ENCODE data around the gene CTAGE8.
"Not testable (repeated sequence)": the region's sequence is repeated elsewhere in the genome, so short reads cannot be mapped to it uniquely, and the experiment has no call there.

CTAGE8 gene

DNA sequence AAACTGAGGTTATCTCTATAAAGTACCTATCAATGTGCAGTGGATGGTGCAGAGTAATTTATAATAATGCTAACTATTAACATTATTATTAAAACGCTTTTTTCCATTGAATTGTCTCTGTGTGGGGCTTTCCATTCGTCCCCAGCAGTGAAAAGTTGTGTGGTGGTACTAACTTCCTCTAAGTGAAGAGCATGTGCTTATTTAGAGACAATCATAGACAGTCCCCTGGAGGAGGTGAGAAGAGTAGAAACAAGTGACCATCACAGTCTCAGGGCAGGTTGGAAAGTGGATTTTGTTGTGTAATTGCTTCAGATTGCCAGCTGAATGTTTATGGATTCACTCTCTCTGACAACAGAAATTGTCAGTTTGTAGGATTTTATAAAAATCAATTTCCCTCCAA is 38.1 kb downstream of the CTAGE8 start:
- H3K27ac ChIP-seq (ENCODE audit: insufficient read depth, low read length, poor library complexity, severe bottlenecking): not testable (repeated sequence)

DNA sequence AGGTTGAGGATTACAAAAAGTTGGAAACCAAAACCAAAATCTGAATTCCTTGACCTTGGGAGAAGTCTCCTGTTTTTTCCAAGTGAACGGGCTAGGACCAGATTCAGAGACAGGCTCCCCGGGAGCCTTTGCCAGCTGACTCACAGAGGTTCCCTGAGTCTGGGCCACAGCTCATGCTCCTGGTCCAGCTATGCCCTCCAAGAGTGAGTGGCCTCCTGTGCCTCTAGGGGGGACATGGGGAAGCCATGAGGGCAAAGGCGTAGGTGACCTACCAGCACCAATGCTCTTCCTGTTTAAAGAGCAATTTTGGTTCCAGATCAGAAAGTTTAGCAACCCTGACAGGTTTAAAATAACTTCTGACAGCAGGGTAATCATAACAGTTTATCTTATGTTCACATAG is 40.3 kb downstream of the CTAGE8 start:
- H3K9me3 ChIP-seq (ENCODE audit: control insufficient read depth, low read length); H3K4me1 ChIP-seq (ENCODE audit: control insufficient read depth, insufficient read depth, low read length, poor library complexity, severe bottlenecking); H3K27ac ChIP-seq (ENCODE audit: insufficient read depth, low read length, poor library complexity, severe bottlenecking); H3K4me3 ChIP-seq (ENCODE audit: insufficient read depth, low read depth, low read length, poor library complexity, severe bottlenecking); DNase-seq; H3K36me3 ChIP-seq (ENCODE audit: control insufficient read depth, insufficient read depth, low read length); H3K27me3 ChIP-seq (replicated peaks; ENCODE audit: control insufficient read depth, insufficient read depth, low read length, poor library complexity, severe bottlenecking): not testable (repeated sequence)

More for the DNA sequence above, 38.1 kb downstream of the CTAGE8 start:
- H3K4me1 ChIP-seq (ENCODE audit: control insufficient read depth, insufficient read depth, low read length, poor library complexity, severe bottlenecking); H3K36me3 ChIP-seq (ENCODE audit: control insufficient read depth, insufficient read depth, low read length); DNase-seq; H3K4me3 ChIP-seq (ENCODE audit: insufficient read depth, low read depth, low read length, poor library complexity, severe bottlenecking); H3K9me3 ChIP-seq (ENCODE audit: control insufficient read depth, low read length); H3K27me3 ChIP-seq (replicated peaks; ENCODE audit: control insufficient read depth, insufficient read depth, low read length, poor library complexity, severe bottlenecking): not testable (repeated sequence)

DNA sequence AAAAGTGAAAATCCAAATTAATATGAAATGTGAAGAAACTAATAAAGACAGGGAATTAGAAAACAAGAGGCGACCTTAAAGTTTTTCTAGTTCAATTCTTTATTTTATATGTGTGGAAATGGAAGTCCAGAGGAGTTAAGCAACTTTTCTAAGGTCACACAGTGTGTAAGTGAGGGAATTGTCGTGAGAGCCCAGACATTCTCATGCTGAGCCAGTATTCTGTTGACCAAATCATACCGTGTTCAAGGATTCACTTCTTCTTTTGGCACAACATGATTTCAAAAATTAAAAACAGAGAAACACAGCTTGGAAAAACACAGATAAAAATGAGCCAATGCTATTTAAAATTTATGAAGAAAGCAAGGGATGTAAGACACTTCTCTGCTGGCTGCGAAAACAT is 42.2 kb downstream of the CTAGE8 start:
- not testable (repeated sequence) for H3K36me3 ChIP-seq (ENCODE audit: control insufficient read depth, insufficient read depth, low read length)

DNA sequence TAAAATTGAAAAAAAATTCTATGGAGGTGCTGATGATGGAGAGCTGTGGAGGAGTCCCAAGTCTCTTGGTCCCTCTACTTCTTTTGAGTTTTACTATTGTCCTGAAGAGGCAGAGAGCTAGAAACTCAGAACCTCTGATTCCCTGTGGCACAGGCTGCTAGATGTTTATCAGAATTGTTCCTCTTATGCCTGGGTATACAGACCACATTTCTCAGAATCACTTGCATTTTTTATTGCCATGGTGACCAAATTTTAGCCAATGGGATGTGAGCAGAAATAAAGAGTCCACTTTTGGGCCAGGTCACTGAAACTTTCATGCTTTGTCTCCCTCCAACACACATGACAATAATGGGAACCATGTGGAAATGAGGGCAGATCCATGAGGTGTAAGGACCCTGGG is 45.4 kb downstream of the CTAGE8 start:
- H3K4me1 ChIP-seq (ENCODE audit: control insufficient read depth, insufficient read depth, low read length, poor library complexity, severe bottlenecking); H3K27me3 ChIP-seq (replicated peaks; ENCODE audit: control insufficient read depth, insufficient read depth, low read length, poor library complexity, severe bottlenecking); H3K36me3 ChIP-seq (ENCODE audit: control insufficient read depth, insufficient read depth, low read length); H3K9me3 ChIP-seq (ENCODE audit: control insufficient read depth, low read length); H3K27ac ChIP-seq (ENCODE audit: insufficient read depth, low read length, poor library complexity, severe bottlenecking); DNase-seq; H3K4me3 ChIP-seq (ENCODE audit: insufficient read depth, low read depth, low read length, poor library complexity, severe bottlenecking): not testable (repeated sequence)

More for the DNA sequence above, 42.2 kb downstream of the CTAGE8 start:
- H3K27me3 ChIP-seq (replicated peaks; ENCODE audit: control insufficient read depth, insufficient read depth, low read length, poor library complexity, severe bottlenecking); H3K4me1 ChIP-seq (ENCODE audit: control insufficient read depth, insufficient read depth, low read length, poor library complexity, severe bottlenecking); H3K9me3 ChIP-seq (ENCODE audit: control insufficient read depth, low read length); H3K27ac ChIP-seq (ENCODE audit: insufficient read depth, low read length, poor library complexity, severe bottlenecking); DNase-seq; H3K4me3 ChIP-seq (ENCODE audit: insufficient read depth, low read depth, low read length, poor library complexity, severe bottlenecking): not testable (repeated sequence)

DNA sequence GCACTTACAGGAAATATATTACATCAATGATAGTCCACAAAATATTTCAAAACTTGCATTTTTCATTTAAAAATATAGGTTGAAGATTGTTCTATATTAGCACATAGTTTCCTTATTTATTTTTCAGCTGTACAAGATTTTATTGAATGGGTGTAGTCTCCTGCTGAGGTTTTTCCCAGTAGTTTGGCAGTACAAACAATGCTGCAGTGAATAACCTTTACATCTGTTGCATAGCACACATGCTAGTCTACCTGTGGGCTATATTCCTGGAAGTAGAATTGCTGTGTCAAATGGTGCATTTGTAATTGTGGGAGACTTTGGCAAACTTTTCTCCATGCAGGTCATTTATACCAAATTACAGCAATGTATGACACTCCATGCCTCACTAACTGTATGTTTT is 48.6 kb downstream of the CTAGE8 start:
- not testable (repeated sequence) for DNase-seq; H3K36me3 ChIP-seq (ENCODE audit: control insufficient read depth, insufficient read depth, low read length); H3K27ac ChIP-seq (ENCODE audit: insufficient read depth, low read length, poor library complexity, severe bottlenecking); H3K9me3 ChIP-seq (ENCODE audit: control insufficient read depth, low read length); H3K27me3 ChIP-seq (replicated peaks; ENCODE audit: control insufficient read depth, insufficient read depth, low read length, poor library complexity, severe bottlenecking); H3K4me3 ChIP-seq (ENCODE audit: insufficient read depth, low read depth, low read length, poor library complexity, severe bottlenecking); H3K4me1 ChIP-seq (ENCODE audit: control insufficient read depth, insufficient read depth, low read length, poor library complexity, severe bottlenecking)

DNA sequence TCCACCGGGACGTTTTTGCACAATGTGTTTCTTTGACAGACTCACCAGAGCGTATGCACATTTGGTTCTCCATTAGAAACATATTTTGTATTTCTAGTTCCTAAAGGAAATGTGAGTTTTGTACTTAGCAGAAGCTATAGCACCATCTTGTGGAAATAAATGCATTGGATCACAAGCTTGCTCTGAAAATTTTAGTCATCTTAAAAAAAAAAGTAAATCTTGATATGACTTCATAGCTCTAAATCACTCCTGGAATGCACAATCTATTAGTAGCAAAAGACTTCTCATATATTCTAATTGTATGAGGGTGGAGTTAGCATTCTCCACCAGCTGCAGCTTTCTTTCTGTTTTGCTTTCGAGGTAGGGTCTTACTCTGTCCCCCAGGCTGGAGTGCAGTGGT is 49.9 kb downstream of the CTAGE8 start:
- H3K4me1 ChIP-seq (ENCODE audit: control insufficient read depth, insufficient read depth, low read length, poor library complexity, severe bottlenecking); H3K27me3 ChIP-seq (replicated peaks; ENCODE audit: control insufficient read depth, insufficient read depth, low read length, poor library complexity, severe bottlenecking); H3K9me3 ChIP-seq (ENCODE audit: control insufficient read depth, low read length); DNase-seq; H3K27ac ChIP-seq (ENCODE audit: insufficient read depth, low read length, poor library complexity, severe bottlenecking); H3K4me3 ChIP-seq (ENCODE audit: insufficient read depth, low read depth, low read length, poor library complexity, severe bottlenecking); H3K36me3 ChIP-seq (ENCODE audit: control insufficient read depth, insufficient read depth, low read length): not testable (repeated sequence)

- not testable (repeated sequence) for H3K27ac ChIP-seq (ENCODE audit: insufficient read depth, low read length, poor library complexity, severe bottlenecking); H3K9me3 ChIP-seq (ENCODE audit: control insufficient read depth, low read length); DNase-seq; H3K36me3 ChIP-seq (ENCODE audit: control insufficient read depth, insufficient read depth, low read length); H3K27me3 ChIP-seq (replicated peaks; ENCODE audit: control insufficient read depth, insufficient read depth, low read length, poor library complexity, severe bottlenecking); H3K4me1 ChIP-seq (ENCODE audit: control insufficient read depth, insufficient read depth, low read length, poor library complexity, severe bottlenecking); H3K4me3 ChIP-seq (ENCODE audit: insufficient read depth, low read depth, low read length, poor library complexity, severe bottlenecking)
Measured at GRCh38 chr7:144218581-144218980, 50.5 kb downstream of the CTAGE8 start.

DNA sequence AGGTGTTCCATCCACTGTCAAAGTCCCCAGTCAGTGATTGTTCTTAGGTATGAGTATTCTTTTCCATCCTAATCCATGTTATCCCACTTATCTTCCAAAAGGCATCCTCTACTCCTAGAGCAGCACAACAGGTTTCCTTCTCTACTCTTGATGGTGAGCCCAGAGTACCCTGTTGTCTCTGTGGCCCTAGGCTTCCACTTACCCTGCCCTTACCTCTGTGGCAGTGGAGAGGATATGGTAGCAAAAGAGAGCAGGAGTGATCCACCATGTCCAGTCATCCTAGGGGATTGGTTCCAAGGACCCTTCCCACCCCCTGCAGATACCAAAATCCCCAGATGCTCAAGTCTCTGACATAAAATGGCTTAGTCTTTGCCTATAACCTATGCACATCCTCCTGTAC is 51.9 kb downstream of the CTAGE8 start:
- not testable (repeated sequence) for H3K4me3 ChIP-seq (ENCODE audit: insufficient read depth, low read depth, low read length, poor library complexity, severe bottlenecking); H3K4me1 ChIP-seq (ENCODE audit: control insufficient read depth, insufficient read depth, low read length, poor library complexity, severe bottlenecking); H3K27me3 ChIP-seq (replicated peaks; ENCODE audit: control insufficient read depth, insufficient read depth, low read length, poor library complexity, severe bottlenecking); H3K9me3 ChIP-seq (ENCODE audit: control insufficient read depth, low read length); DNase-seq; H3K27ac ChIP-seq (ENCODE audit: insufficient read depth, low read length, poor library complexity, severe bottlenecking); H3K36me3 ChIP-seq (ENCODE audit: control insufficient read depth, insufficient read depth, low read length)
